ENCODE measurements around the gene EFNA2.

- TF ChIP-seq TAF1 (IDR thresholded peaks at IDR 0.05; ENCODE audit: borderline replicate concordance, low read depth, low read length) (no peak), POLR2A (IDR thresholded peaks at IDR 0.05; ENCODE audit: low read depth, low read length) (peak; percentile 79)
These were observed 12.2 kb upstream of the EFNA2 start for GRCh38 chr19:1273263-1274041.

Measured in GM12892 (cell line).